ENCODE results near the gene DRD4.
"Not testable (repeated sequence)": the region's sequence is repeated elsewhere in the genome, so short reads cannot be mapped to it uniquely, and the experiment has no call there.

DRD4 gene

GRCh38 chr11:680970-681369 lies 43.9 kb downstream of the DRD4 start:
- no peak for DNase-seq

GRCh38 chr11:686451-687243 lies 49.6 kb downstream of the DRD4 start:
- DNase-seq: no peak

- no peak for DNase-seq
Observed at GRCh38 chr11:687751-688150, 50.7 kb downstream of the DRD4 start.

- DNase-seq: no peak
Observed at GRCh38 chr11:688681-689080, 51.6 kb downstream of the DRD4 start.

GRCh38 chr11:689625-690024 lies 52.6 kb downstream of the DRD4 start:
- DNase-seq: no peak

GRCh38 chr11:690244-690643 lies 53.2 kb downstream of the DRD4 start:
- not testable (repeated sequence) for DNase-seq

Measured in NCI-H1105 treated with DMSO at 0.1 percent for 48 hours (cell line).